HG02943 (cell line): ENCODE measurements around the gene CARD8.
A peak's percentile ranks its signal among the peaks of the same experiment; 100 is the strongest.

Source experiments
- ATAC-seq: cut with Tn5 transposase; IDR thresholded peaks from one replicate; pipeline ENCODE4 v1.9.1; 2021; ENCODE audit warnings: mild to moderate bottlenecking, low read depth, moderate library complexity; ENCODE audit not compliant: unreplicated experiment

CARD8 gene

GRCh38 chr19:48216933-48217332 is 38.8 kb downstream of the CARD8 start:
- ATAC-seq: no peak

GRCh38 chr19:48213959-48214358 is 41.8 kb downstream of the CARD8 start:
- ATAC-seq: no peak

- no peak for ATAC-seq
Observed at GRCh38 chr19:48210005-48210404, 45.7 kb downstream of the CARD8 start.

GRCh38 chr19:48206397-48207093 is 49.2 kb downstream of the CARD8 start:
- ATAC-seq: no peak

DNA sequence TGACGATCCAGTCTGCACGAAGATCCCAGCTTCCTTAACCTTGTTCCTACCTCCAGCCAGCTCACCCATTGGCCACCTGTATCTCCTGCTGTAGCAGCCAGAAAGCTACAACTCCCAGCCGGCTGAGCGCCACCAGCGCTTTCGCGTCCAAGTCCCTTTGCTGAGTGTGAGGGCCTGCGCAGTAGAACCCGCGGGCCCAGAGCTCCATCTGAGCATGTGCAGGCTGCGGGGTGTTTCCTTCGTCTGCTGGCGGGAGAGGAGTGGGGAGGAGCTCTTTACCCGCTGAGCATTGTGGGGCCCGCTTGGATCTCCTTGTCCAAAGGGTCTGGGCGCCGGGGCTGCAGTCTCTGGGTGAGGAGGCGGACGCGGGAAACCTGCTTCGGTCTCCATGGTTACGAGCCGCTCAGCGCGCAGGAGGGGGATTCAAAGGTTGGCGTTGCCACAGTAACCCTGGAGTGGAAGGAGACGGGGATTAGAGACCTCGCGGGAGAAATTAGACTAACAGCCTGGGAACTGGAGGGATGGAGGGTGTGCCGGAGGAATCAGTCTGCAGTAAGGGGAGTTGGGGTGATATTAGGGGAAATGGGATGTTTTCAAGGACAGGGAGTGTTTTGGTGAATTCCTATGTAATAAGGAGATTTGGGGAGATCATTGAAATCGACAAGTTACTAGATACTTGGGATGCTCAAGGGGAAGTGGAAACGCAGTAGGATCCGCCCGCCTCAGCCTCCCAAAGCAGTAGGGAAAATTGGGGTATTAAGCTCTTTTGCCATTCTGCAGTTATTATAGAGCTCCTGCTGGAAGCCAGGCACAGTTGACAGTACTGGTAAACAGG is 51.7 kb downstream of the CARD8 start:
- peak; percentile 87 for ATAC-seq

GRCh38 chr19:48203222-48203793 is 52.4 kb downstream of the CARD8 start:
- no peak for ATAC-seq

GRCh38 chr19:48196933-48197665 is 58.6 kb downstream of the CARD8 start:
- ATAC-seq: no peak

DNA sequence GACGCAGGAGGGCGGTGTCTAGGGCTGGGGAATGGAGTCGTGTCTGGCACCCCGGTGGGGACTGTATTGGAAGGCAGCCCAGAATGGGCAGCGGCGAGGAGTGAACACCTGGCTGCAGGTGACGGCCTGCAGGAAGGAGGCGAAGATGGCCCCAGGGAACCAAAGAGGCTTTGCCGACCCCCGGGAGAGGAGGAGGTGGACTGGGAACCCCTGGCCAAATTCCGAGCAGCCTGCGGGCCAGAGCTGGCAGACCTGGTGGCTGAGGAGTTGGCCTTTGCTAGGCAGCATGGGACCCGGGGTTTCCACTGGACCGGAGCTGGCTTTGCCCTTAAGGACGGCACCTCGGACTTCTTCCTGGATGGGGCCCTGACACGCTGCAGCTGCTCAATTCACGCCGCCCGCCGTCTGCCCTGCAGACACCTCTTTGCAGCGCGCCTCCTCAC is 59.4 kb downstream of the CARD8 start:
- no peak for ATAC-seq

- ATAC-seq: no peak
Observed at GRCh38 chr19:48194844-48195830, 60.6 kb downstream of the CARD8 start.

- ATAC-seq: no peak
Observed at GRCh38 chr19:48194041-48194843, 61.5 kb downstream of the CARD8 start.

DNA sequence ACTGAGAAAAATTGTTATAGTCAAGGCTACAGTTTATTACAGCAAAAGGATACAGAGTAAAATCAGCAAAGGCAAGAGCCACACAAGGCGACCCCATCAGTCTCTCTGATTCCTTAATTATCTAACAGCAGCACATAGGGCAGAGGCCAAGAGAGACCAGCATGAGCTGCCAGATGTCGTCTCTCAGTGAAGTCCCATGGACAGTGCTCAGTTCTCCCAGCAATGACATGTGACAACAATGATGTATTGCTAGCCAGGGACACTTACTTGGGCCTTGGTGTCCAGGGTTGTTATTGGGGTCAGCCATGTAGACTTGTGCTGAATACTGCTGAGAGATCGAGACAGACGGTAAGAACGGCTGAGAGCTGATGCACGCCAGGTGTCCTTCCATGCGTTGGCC is 63.0 kb downstream of the CARD8 start:
- ATAC-seq: no peak

DNA sequence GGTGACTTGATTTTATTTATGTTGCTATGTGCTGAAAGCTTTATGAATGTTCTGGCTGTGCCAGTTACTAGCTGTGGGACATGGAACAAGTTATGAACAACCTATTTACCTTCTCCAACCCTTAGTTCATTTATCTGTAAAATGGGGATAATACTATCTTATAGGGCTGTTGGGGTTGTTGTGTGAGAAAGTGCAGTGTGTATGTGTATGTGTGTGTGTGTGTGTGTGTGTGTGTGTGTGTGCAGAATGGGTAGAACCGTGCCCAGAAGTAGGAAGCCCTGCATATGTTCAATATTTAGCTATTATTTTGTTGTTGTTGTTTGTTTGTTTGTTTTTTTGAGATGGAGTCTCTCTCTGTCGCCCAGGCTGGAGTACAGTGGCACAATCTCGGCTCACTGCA is 64.8 kb downstream of the CARD8 start:
- no peak for ATAC-seq

GRCh38 chr19:48190288-48190884 is 65.3 kb downstream of the CARD8 start:
- no peak for ATAC-seq

DNA sequence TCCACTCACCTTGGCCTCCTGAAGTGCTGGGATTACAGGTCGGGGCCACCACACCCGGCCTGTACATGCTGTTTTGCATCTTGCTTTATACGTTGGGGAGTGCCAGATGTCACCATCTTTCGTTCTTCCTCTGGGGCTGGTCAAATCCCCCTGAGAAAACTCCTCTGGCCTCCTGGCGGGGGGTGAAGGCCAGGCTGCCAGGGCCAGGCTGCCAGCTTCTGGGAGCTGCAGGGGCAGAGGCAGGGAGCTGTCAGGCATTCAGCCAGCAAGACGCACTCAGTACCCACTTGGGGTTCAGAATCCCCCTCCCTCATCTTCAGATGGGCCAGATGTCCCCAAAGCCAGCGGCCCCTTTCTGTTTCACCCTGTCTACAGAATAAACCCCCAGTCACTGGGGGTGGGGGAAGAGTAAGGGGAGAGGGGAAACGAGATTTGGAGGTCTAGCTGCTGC is 69.1 kb downstream of the CARD8 start:
- peak; percentile 58 for ATAC-seq

DNA sequence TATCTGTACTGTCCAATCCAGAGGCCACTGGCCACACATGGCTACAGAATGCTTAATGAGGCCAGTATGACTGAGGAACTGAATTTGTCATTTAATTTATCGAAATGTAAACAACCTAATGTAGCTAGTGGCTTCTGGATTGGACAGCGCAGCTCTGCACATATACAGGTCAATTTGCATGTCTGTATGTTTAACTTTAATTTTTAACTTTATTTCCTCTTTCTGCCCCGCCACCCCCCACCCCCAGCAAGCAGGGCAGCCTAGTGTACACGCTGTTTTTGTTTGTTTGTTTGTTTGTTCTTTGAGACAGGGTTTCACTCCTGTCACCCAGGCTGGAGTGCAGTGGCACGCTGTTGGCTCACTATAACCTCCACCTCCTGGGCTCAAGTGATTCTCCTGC is 69.7 kb downstream of the CARD8 start:
- peak; percentile 59 for ATAC-seq

GRCh38 chr19:48183356-48183755 is 72.4 kb downstream of the CARD8 start:
- ATAC-seq: no peak

DNA sequence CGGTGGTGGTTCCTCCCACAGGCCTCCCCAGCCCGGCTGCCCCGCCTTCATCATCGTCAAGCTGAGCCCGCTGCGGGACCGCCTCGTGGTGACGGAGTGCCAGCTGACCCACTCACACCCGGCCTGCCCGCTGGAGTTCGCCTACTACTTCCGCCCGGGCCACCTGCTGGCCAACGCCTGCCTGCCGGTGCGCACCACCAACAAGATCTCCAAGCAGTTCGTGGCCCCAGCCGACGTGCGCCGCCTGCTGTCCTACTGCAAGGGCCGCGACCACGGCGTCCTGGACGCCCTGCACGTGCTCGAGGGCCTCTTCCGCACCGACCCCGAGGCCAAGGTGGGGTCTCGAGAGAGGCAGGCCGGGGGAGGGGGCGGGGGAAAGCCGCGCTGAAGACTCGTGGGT is 73.3 kb downstream of the CARD8 start:
- no peak for ATAC-seq

DNA sequence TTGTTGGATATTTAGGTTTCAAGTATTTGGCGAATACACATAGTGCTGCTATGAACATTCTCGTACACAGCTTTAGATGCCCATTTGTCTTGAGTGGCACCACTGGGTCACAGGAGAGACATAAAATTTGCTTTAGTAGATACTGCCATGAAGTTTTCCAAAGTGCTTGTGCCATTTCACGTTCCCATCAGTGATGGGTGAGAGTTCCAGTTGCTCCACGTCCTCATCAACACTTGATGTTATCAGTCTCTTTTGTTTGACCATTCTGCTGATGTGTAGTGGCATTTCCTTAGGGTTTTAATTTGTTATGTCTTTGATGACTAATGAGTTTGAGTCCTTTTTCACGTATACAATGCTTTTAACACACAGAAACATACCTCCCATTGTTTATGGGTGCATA is 74.2 kb downstream of the CARD8 start:
- ATAC-seq: no peak
